ENCODE measurements around the gene LCOR.

The LCOR gene

DNA sequence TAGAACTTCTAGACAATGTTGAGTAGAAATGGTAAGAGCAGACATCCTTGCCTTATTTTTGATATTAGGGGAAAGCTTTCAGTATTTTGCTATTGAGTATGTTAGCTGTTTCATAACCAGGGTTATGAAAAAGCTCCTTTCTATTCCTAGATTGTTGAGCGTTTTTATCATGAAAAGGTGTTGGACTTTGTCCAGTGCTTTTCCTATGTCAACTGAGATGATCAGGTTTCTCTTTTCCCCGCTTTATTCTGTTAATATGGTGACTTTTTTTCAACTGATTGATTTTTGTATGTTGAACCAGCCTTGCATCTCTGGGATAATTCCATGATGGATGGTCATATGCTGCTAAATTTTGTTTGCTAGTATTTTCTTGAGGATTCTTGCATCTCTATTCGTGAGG lies 58.5 kb downstream of the LCOR start:
- no peak for DNase-seq

DNA sequence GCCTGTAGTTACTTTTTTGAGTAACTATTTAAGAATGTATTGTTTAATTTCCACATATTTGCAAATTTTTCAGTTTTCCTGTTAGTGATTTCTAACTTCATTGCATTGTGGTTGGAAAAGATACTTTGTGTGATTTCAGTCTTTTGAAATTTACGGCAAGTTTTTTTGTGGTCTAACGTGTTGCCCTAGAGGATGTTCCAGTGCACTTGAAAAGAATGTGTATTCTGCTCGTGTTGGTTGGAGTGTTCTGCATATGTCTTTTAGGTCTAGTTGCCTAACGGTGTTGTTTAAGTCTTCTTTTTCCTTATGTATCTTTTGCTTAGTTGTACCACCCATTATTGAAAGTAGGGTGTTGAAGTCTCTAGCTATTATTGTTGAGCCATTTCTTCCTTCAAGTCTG lies 59.7 kb downstream of the LCOR start:
- no peak for DNase-seq

GRCh38 chr10:96895662-96896424 lies 63.7 kb downstream of the LCOR start:
- DNase-seq: no peak

DNA sequence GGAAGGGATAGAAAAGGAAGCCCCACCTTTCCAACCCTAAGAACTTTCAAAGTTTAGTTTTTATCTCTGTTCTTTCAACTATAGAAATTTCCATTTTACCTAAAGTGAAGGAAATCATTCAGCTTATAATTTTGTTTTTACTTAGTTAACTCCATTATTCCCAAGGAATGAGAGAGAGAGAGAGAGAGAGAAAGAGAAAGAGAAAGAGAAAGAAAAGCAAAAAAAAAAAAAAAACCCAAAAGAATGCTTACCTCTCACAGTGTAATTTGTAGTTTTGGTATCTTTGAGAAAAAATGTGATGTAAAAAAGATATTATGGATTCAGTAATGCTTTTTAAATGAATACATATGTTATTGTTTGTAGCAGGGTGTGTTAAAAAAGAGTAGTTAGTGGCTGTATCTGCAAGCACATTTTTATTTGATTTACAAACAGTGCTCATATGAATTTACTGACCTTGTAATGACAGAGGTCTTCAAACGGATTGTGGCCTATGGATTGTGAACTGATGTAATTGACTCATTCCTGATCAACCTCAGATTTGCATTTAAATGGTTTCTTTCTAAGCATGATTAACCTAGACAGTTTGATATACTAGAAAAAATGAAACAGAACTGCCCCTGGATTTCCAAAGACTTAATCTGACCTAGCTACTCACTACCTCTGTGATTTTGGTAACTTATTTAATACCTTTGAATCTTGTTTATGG lies 64.9 kb downstream of the LCOR start:
- DNase-seq: no peak

DNA sequence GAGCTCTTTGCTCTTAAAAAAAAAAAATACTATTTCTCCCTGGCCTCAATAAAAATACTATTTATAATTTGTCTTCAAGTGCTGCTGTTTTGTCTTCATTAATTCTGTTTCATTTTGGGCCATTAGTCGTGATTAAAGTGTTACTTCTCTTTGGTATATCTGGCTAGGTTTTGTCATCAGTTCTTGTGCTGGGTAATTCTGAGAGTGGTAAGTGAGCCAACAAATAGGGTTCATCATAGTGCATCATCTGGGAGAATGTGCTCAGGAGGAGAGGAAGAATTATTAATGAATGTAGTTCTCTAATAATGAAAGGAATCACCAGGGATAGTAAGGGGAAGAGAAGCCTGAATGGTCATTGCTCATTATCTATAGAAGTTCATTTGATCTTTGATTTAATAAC lies 70.0 kb downstream of the LCOR start:
- DNase-seq: no peak

- no peak for DNase-seq
These were observed 70.7 kb downstream of the LCOR start for GRCh38 chr10:96902731-96903358.

GRCh38 chr10:96904648-96905047 lies 72.5 kb downstream of the LCOR start:
- no peak for DNase-seq

- DNase-seq: no peak
These were observed 74.8 kb downstream of the LCOR start for GRCh38 chr10:96906864-96907263.

DNA sequence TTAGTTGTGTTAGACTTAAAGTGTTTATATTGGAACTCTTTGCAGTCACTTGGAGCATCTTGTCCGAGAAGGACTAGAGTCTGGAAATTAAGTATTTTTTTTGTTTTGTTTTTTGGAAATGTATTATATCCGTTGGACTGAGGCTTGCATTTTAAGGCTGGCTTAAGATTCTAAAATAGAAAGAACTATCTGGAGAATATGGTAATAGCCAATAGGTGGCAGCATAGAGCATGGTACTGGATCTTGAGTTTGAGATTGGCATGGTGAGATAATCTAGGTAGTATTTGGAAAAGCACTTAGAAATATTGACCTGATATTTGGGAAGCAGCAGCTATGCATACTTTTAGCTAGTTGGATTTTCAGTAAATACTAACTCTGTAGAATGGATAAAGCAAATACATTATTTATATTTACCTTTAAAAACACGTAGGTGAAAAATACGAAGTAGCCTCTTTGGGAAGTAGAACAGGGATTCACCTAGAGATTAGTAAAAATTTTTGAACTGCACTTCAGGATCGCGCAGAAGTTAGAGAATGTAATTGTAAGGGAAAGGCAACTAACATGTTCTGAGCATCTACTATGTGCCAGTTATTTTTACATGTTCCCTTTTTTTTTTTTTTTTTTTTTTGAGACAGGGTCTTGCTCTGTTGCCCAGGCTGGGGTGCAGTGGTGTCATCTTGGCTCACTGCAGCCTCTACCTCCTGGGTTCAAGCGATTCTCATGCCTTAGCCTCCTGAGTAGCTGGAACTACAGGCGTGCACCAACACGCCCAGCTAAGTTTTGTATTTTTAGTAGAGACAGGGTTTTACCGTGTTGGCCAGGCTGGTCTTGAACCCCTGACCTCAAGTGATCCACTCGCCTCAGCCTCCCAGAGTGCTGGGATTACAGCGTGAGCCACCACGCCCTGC lies 78.6 kb downstream of the LCOR start:
- DNase-seq: peak; percentile 53

DNA sequence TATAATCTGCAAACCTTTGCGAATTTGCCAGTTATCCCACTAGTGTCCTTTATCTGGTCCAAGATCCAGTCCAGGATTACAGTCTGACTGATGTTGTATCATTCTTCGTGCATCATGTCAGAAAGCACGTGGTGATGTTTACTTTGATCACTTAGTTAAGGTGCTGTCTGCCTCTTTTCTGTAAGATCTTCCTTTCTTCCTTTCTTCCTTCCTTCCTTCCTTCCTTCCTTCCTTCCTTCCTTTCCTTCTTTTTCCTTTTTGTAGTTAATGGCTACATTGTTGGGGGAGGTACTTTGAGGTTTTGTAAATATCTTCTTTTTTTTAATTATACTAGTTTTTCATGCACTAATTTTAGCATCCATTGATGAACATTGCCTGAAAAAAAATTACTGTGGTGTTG lies 80.3 kb downstream of the LCOR start:
- DNase-seq: no peak

GRCh38 chr10:96913906-96914305 lies 81.8 kb downstream of the LCOR start:
- no peak for DNase-seq

- DNase-seq: no peak
These were observed 85.5 kb downstream of the LCOR start for GRCh38 chr10:96917628-96918027.

DNA sequence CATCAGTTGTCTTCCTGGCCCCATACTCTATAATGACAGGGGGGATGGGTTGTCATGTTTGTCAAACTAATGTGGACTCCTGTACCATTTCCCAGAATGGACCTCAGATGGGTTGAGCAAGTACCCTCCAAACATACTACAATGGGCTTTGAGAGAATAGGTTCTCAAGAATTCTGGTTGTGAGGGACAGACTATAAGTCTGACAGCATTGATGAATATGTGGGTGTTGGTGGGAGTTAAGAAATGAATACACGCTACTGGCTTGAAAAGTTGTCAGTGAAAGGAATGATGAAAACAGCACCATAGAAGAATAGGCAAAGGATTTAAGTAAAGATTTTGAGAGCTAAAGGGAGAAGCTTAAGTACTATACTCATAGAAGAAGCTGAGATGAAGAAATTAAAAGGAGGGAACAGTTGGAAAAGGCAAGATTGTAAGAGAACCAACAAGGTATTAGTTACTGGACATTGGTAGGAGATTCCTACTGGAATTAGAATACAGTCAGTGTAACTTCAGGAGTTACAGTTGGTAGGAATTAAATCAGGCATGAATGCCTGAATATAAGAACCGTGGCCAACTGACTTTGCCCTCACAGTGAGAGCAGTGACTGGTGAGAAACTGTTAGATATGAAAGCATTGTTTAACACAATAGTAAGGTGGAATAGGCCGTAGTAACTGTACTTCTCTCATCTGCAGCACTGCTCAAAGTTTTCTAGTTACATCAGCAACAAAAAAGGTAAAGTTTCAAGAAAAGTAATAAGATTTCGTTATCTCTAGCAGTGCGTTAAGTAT lies 86.3 kb downstream of the LCOR start:
- peak; percentile 42 for DNase-seq

GRCh38 chr10:96919785-96920430 lies 87.8 kb downstream of the LCOR start:
- DNase-seq: no peak

DNA sequence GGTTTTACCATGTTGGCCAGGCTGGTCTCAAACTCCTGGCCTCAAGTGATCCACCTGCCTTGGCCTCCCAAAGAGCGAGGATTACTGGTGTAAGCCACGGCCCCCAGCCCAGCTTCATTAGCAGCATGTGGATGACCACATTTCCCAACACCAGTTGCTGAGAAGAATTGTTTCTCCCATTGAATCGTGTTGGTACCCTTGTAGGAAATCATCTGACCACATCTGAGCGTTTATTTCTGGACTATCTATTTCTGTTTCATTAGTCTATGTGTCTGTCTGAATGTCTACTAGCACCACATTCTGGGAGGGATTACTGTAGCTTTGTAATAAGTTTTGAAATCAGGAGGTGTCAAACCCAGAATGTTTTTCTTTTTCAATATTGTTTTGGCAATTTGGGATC lies 89.6 kb downstream of the LCOR start:
- DNase-seq: no peak

DNA sequence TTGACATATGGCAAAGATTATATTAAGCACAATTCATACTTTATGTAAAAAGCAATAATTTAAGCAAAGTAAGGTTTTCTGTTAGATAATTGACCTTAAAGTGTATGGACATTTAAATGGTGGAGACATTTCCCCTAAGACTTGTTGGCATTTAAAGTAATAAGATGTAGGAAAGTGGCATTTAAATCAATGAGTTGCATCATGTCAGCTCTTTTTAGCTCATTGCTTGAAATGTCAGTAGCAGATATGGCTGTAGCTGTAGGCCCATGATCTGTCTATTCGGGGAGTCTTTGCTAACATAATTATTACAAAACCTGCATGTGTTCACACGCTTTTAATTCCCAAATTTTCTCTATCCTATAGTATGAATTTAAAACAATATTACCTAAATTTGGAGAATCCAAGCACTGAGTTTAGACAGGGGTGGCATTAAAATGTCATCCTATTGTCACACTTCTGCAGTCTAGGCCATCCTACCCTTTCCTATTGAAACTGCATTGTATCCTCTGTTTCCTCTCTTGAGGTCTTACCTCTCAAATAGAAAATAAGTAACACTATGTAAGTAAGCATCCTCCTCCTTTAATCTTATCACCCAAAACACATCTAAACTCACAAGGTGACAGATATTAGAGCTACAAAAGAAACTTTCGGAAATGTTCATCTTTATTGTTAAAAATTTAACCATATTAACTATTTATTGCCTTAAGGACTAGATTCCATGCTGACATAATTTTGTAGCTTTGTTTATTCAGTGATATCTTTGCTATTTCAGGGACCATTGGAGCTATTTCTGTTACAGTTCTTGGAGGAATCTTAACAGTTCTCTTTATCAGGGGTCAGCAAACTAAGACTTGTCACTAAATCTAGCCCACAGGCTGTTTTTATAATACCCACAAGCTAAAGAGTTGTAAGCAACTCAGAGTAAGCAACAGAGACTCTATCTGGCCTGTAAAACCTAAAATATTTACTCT lies 91.2 kb downstream of the LCOR start:
- DNase-seq: no peak

GRCh38 chr10:96924861-96925260 lies 92.8 kb downstream of the LCOR start:
- DNase-seq: no peak

DNA sequence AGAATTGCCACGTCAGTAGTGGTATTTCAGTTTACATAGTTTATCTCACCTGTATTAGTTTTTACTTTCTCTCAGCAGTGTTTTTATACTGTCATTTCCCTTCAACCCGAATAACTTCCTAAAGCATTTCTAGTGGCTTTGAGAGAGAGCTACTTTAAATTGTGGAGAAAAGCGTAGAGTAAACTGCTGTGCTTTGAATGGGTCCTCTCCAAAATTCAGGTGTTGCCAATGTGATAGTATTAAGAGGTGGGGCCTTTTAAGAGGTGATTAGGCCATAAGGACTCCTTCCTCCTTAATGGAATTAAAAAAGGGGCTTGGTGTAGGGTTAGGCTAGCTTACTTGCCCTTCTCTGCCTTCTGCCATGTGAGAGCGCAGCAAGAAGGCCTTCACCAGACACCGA lies 98.4 kb downstream of the LCOR start:
- DNase-seq: no peak

GRCh38 chr10:96935148-96935547 lies 103.0 kb downstream of the LCOR start:
- no peak for DNase-seq

- no peak for DNase-seq
These were observed 103.7 kb downstream of the LCOR start for GRCh38 chr10:96935810-96936209.
